H1 (cell line): ENCODE measurements around the gene RNF183. TPM values are rescaled to one million over a fixed set of nuclear protein-coding genes. Genes with fewer than 3 reads are reported as not detected.

ENCODE experiments used
- CTCF ChIA-PET: fragments of 300-600 bp; sonication (Branson Sonifier 250); formaldehyde crosslinking; loops from one replicate; lab custom pipeline; 2021; ENCODE audit not compliant: partially characterized antibody; lab: Charles Lee
- POLR2A ChIA-PET: fragments of 300-600 bp; sonication (Branson Sonifier 250); formaldehyde crosslinking; loops from one replicate; lab custom pipeline; 2021; ENCODE audit warnings: inconsistent platforms; ENCODE audit not compliant: partially characterized antibody; lab: Charles Lee
- DNase-seq, 2 experiments: peaks; one replicate each; pipeline versions ENCODE4 v3.0.0 to v3.0.0-alpha.2; 2010 to 2022; ENCODE audit warnings: low spot score in 2 of 2, low read depth in 1 of 2, mixed read lengths in 1 of 2
- FAIRE-seq: peaks from 2 replicates; lab custom pipeline; 2011; peaks lifted over from hg19 to GRCh38; lab: Jason Lieb, UNC
- H2AFZ ChIP-seq: 2 replicates; pipeline ENCODE4 v1.8.1; 2012; ENCODE audit warnings: low read length, inconsistent platforms
- H2AK5ac ChIP-seq: 2 replicates; pipeline ENCODE4 v1.6.1; 2013; ENCODE audit warnings: low read depth, low read length
- H2BK120ac ChIP-seq: replicated peaks from 2 replicates; pipeline ENCODE3; 2013; ENCODE audit warnings: low read depth, low read length, inconsistent platforms
- H2BK12ac ChIP-seq: 2 replicates; pipeline ENCODE4 v1.6.1; 2013; ENCODE audit warnings: low read depth, low read length
- H2BK15ac ChIP-seq: 2 replicates; pipeline ENCODE4 v1.6.1; 2013; ENCODE audit warnings: low read length
- H2BK20ac ChIP-seq: 2 replicates; pipeline ENCODE4 v1.6.1; 2013; ENCODE audit warnings: low read length
- H2BK5ac ChIP-seq: 2 replicates; pipeline ENCODE4 v1.6.1; 2013; ENCODE audit warnings: low read depth, low read length
- H3K14ac ChIP-seq: 2 replicates; pipeline ENCODE4 v1.6.1; 2013; ENCODE audit warnings: inconsistent platforms; ENCODE audit not compliant: insufficient read length
- H3K18ac ChIP-seq: 2 replicates; pipeline ENCODE4 v1.6.1; 2013; ENCODE audit warnings: low read length; ENCODE audit errors: extremely low read depth
- H3K23ac ChIP-seq: 2 replicates; pipeline ENCODE4 v1.6.1; 2013; ENCODE audit warnings: inconsistent platforms; ENCODE audit not compliant: insufficient read length
- H3K23me2 ChIP-seq: 2 replicates; pipeline ENCODE4 v1.6.1; 2013; ENCODE audit warnings: low read depth, low read length
- H3K27ac ChIP-seq: 2 replicates; pipeline ENCODE4 v1.6.1; 2011; ENCODE audit warnings: low read depth, low read length, inconsistent platforms
- H3K27me3 ChIP-seq, 4 experiments: replicated peaks in 1 of 4; 1 replicate in 1 of 4; 2 replicates in 3 of 4; pipeline versions ENCODE4 v1.6.1 to v1.8.1; 2011 to 2013; ENCODE audit warnings: low read length in 3 of 4, mild to moderate bottlenecking in 3 of 4, inconsistent platforms in 2 of 4, mixed read lengths in 2 of 4, moderate library complexity in 1 of 4; ENCODE audit not compliant: control insufficient read depth in 3 of 4, insufficient read depth in 3 of 4; ENCODE audit errors: extremely low read depth in 1 of 4
- H3K36me3 ChIP-seq, 4 experiments: 2 replicates each; pipeline versions ENCODE4 v1.6.1 to v1.8.1; 2011 to 2013; ENCODE audit warnings: mild to moderate bottlenecking in 4 of 4, low read length in 3 of 4, moderate library complexity in 2 of 4, control low read depth in 1 of 4, inconsistent platforms in 1 of 4; ENCODE audit not compliant: insufficient read depth in 4 of 4, control insufficient read depth in 2 of 4
- H3K4ac ChIP-seq: replicated peaks from 2 replicates; pipeline ENCODE3; 2013; ENCODE audit warnings: low read length, low read depth, mixed read lengths, inconsistent platforms; ENCODE audit not compliant: insufficient read length
- H3K4me1 ChIP-seq, 4 experiments: replicated peaks in 1 of 4; 1 replicate in 1 of 4; 2 replicates in 3 of 4; pipeline versions ENCODE4 v1.6.1 to v1.8.1; 2011 to 2013; ENCODE audit warnings: low read length in 3 of 4, inconsistent platforms in 2 of 4, mixed read lengths in 1 of 4; ENCODE audit not compliant: insufficient read depth in 4 of 4, control insufficient read depth in 3 of 4
- H3K4me2 ChIP-seq, 2 experiments: 2 replicates each; pipeline versions ENCODE4 v1.6.1 to v1.8.1; 2011 to 2013; ENCODE audit warnings: low read depth in 2 of 2, low read length in 2 of 2, control low read depth in 1 of 2, inconsistent platforms in 1 of 2, mild to moderate bottlenecking in 1 of 2; ENCODE audit not compliant: insufficient read depth in 1 of 2
- H3K4me3 ChIP-seq, 4 experiments: fragments of 200-600, 300-600 bp in 1 of 4; sonication (generic), shearing (Covaris generic), sonication (Bioruptor Twin) in 1 of 4; 2 replicates each; pipeline versions ENCODE4 v1.5.1 to v1.8.1; 2011 to 2016; ENCODE audit warnings: low read length in 4 of 4, low read depth in 3 of 4, control low read depth in 2 of 4, inconsistent platforms in 2 of 4, mild to moderate bottlenecking in 2 of 4, mixed read lengths in 1 of 4, moderate library complexity in 1 of 4; ENCODE audit not compliant: insufficient read depth in 2 of 4; ENCODE audit errors: extremely low read depth in 1 of 4
- H3K56ac ChIP-seq: replicated peaks from 2 replicates; pipeline ENCODE3; 2013; ENCODE audit warnings: low read depth, mild to moderate bottlenecking, mixed read lengths, low read length, inconsistent platforms; ENCODE audit not compliant: insufficient read length
- H3K79me1 ChIP-seq: 2 replicates; pipeline ENCODE4 v1.6.1; 2013; ENCODE audit warnings: low read depth, low read length, control low read depth
- H3K79me2 ChIP-seq, 2 experiments: 2 replicates each; pipeline versions ENCODE4 v1.6.1 to v1.8.1; 2012 to 2013; ENCODE audit warnings: low read length in 2 of 2, mild to moderate bottlenecking in 2 of 2, inconsistent platforms in 1 of 2; ENCODE audit not compliant: insufficient read depth in 2 of 2, control insufficient read depth in 1 of 2
- H3K9ac ChIP-seq, 4 experiments: replicated peaks in 1 of 4; 1 replicate in 1 of 4; 2 replicates in 3 of 4; pipeline versions ENCODE4 v1.6.1 to v1.8.1; 2011 to 2013; ENCODE audit warnings: low read depth in 3 of 4, low read length in 3 of 4, control low read depth in 2 of 4, mild to moderate bottlenecking in 2 of 4, moderate library complexity in 2 of 4, inconsistent platforms in 1 of 4; ENCODE audit errors: extremely low read depth in 1 of 4
- H3K9me3 ChIP-seq, 2 experiments: 2 replicates each; pipeline versions ENCODE4 v1.6.1 to v1.8.1; 2012 to 2013; ENCODE audit warnings: mild to moderate bottlenecking in 2 of 2, moderate library complexity in 2 of 2, control low read depth in 1 of 2, inconsistent platforms in 1 of 2, low read depth in 1 of 2, low read length in 1 of 2, mixed read lengths in 1 of 2; ENCODE audit not compliant: insufficient read depth in 2 of 2
- H4K20me1 ChIP-seq, 2 experiments: replicated peaks in 1 of 2; 2 replicates each; pipeline versions ENCODE3 to v1.8.1; 2011 to 2013; ENCODE audit warnings: inconsistent platforms in 2 of 2, low read length in 2 of 2, mild to moderate bottlenecking in 1 of 2; ENCODE audit not compliant: insufficient read depth in 2 of 2, control insufficient read depth in 1 of 2
- H4K5ac ChIP-seq: 2 replicates; pipeline ENCODE4 v1.6.1; 2013; ENCODE audit warnings: low read length, low read depth, mixed read lengths, inconsistent platforms; ENCODE audit not compliant: insufficient read length
- H4K8ac ChIP-seq: 2 replicates; pipeline ENCODE4 v1.8.0; 2013; ENCODE audit warnings: mild to moderate bottlenecking, moderate library complexity, low read length, inconsistent platforms; ENCODE audit not compliant: insufficient read depth; ENCODE audit errors: extremely low read depth
- H4K91ac ChIP-seq: replicated peaks from 2 replicates; pipeline ENCODE3; 2013; ENCODE audit warnings: low read length, mixed read lengths, inconsistent platforms; ENCODE audit not compliant: insufficient read length
- ATF2 ChIP-seq: IDR thresholded peaks from 2 replicates; pipeline ENCODE4 v1.6.1; 2012; ENCODE audit warnings: low read length, inconsistent platforms
- CHD2 ChIP-seq: IDR thresholded peaks from 2 replicates; pipeline ENCODE4 v1.6.1; 2012; ENCODE audit warnings: low read length, improper control_type of control experiment
- CTBP2 ChIP-seq: IDR thresholded peaks from 2 replicates; pipeline ENCODE4 v1.7.0; 2011; ENCODE audit warnings: borderline replicate concordance, mild to moderate bottlenecking, moderate library complexity, mixed read lengths, low read length; ENCODE audit not compliant: insufficient read depth, insufficient read length
- EP300 ChIP-seq, 2 experiments: IDR thresholded peaks; 1 replicate in 1 of 2; 2 replicates in 1 of 2; pipeline ENCODE4 v1.6.1; 2011 to 2012; ENCODE audit warnings: low read depth in 2 of 2, low read length in 2 of 2, mild to moderate bottlenecking in 2 of 2, borderline replicate concordance in 1 of 2, inconsistent platforms in 1 of 2, moderate library complexity in 1 of 2
- HDAC6 ChIP-seq: IDR thresholded peaks from one replicate; pipeline ENCODE4 v1.7.1; 2012; ENCODE audit warnings: low read depth, mild to moderate bottlenecking, inconsistent platforms, low read length, moderate library complexity
- PHF8 ChIP-seq: fragments of 200-600 bp; sonication (generic); conservative IDR thresholded peaks from 2 replicates; pipeline ENCODE4 v1.7.1; 2012; ENCODE audit warnings: low read depth, mild to moderate bottlenecking, inconsistent platforms, low read length, moderate library complexity
- RAD21 ChIP-seq, 2 experiments: IDR thresholded peaks in 1 of 2; conservative IDR thresholded peaks in 1 of 2; 2 replicates each; pipeline ENCODE4 v1.6.1; 2011; ENCODE audit warnings: low read depth in 2 of 2, low read length in 2 of 2, improper control_type of control experiment in 1 of 2, inconsistent platforms in 1 of 2, mild to moderate bottlenecking in 1 of 2, moderate library complexity in 1 of 2
- RXRA ChIP-seq: IDR thresholded peaks from 2 replicates; pipeline ENCODE4 v1.6.1; 2011; ENCODE audit warnings: low read depth, mild to moderate bottlenecking, low read length, moderate library complexity; ENCODE audit not compliant: insufficient read depth
- SIRT6 ChIP-seq: IDR thresholded peaks from one replicate; pipeline ENCODE4 v1.7.1; 2012; ENCODE audit warnings: low read length, inconsistent platforms
- SP2 ChIP-seq: IDR thresholded peaks from 2 replicates; pipeline ENCODE4 v1.6.1; 2012; ENCODE audit warnings: mild to moderate bottlenecking, low read length, inconsistent platforms
- TEAD4 ChIP-seq: IDR thresholded peaks from 2 replicates; pipeline ENCODE4 v1.6.1; 2012; ENCODE audit warnings: low read depth, low read length, inconsistent platforms, mixed read lengths
- WGBS, 2 experiments: shearing (Covaris generic) in 1 of 2; methylation state at CpG; one replicate each; pipeline versions ENCODE4 v1.1.6 to v1.1.7; 2013 to 2015; ENCODE audit warnings: low lambda C conversion rate in 2 of 2, mixed read lengths in 2 of 2, inconsistent platforms in 1 of 2, low coverage in 1 of 2, missing lambda C conversion rate in 1 of 2; ENCODE audit not compliant: insufficient replicate concordance in 2 of 2, insufficient coverage in 1 of 2, insufficient read length in 1 of 2; ENCODE audit errors: extremely low coverage in 1 of 2, missing lambda C conversion rate in 1 of 2; 5-methylcytosine and 5-hydroxymethylcytosine counted together
- polyA plus RNA-seq, 7 experiments: library from polyadenylated mRNA; depleted of rRNA in 3 of 7; stranded (reverse) in 5 of 7; unstranded in 2 of 7; fragments of >200 nt in 5 of 7; fragments of 200-250 nt in 2 of 7; gene quantifications; 1 replicate in 5 of 7; 2 replicates in 1 of 7; 4 replicates in 1 of 7; pipeline versions ENCODE4 v1.2.1 to v1.2.3, GENCODE V29; 2011 to 2013; ENCODE audit warnings: missing spikeins in 2 of 7, mixed read lengths in 2 of 7
- total RNA-seq: library from RNA; stranded (reverse); fragmentation: NEBNext Ultra II Directional; extraction: Animal tissue kit (Norgen Biotek cat#: 25700); gene quantifications from 2 replicates; pipeline ENCODE4 v1.2.1, GENCODE V29; 2021

RNF183 gene
- total and polyA plus RNA-seq, 2 of the 8 experiments (the other 6 are each of a cell fraction or from before 2014, with no cell fraction given), result 0.15 TPM; not detected in 1

- Histone ChIP-seq H3K4ac (no peak overlapping the region), H3K23me2 (no peaks in the 10 kb centered on the region), H3K4me3 (no peak overlapping the region), H3K4me2 (no peak overlapping the region), H2AK5ac (no peak overlapping the region), H2AFZ (no peak overlapping the region), H3K9me3 (no peaks in the 10 kb centered on the region), H4K20me1 (no peaks in the 10 kb centered on the region), H4K8ac (no peak overlapping the region), H4K5ac (no peak overlapping the region), H3K14ac (no peak overlapping the region), H3K4me1 (0 out of 7 replicates have a peak, but pooled peaks cover 0 to 1% (median 0%) of the 10 kb centered on the region in 4 experiments), H3K36me3 (no peaks in the 10 kb centered on the region), H3K79me1 (no peaks in the 10 kb centered on the region), H2BK5ac (no peak overlapping the region), H3K9ac (no peak overlapping the region), H2BK15ac (no peak overlapping the region), H3K23ac (no peak overlapping the region), H3K79me2 (no peaks in the 10 kb centered on the region), H4K91ac (no peak overlapping the region), H3K27me3 (no peaks in the 10 kb centered on the region; a peak in 1 of 7 replicates), H2BK12ac (no peak overlapping the region), H3K27ac (no peak overlapping the region), H3K56ac (no peak overlapping the region), H2BK120ac (no peak overlapping the region), H2BK20ac (no peak overlapping the region), H3K18ac (no peak overlapping the region)
- ChIA-PET CTCF (interaction anchor here (1.1 to 1.7 kb wide), 4 partner anchors 12 to 102 kb away, joined by 3 to 19 read pairs (median 3); no protein-coding TSS in a partner anchor), POLR2A (no interaction called here)
- no peak for DNase-seq
- WGBS, 2 experiments, result 84% methylated on average over 8 of the region's 8 CpGs; no CpG with 5 or more reads in 1 of the 2 experiments
- FAIRE-seq, result no peak
- TF ChIP-seq CHD2 (no peak), PHF8 (no peak), RAD21 (IDR thresholded peaks at IDR 0.05 in 1 of 2, conservative IDR thresholded peaks at IDR 0.05 in 1 of 2; ENCODE audit: low read depth in 2 of 2, low read length in 2 of 2) (no peak), ATF2 (no peak), CTBP2 (no peak), HDAC6 (no peak), SIRT6 (no peak), RXRA (no peak), EP300 (IDR thresholded peaks at IDR 0.05; ENCODE audit: borderline replicate concordance in 1 of 2, low read depth in 2 of 2, low read length in 2 of 2) (no peak), TEAD4 (no peak), SP2 (no peak)
Measured at GRCh38 chr9:113307396-113307975, 4.3 kb upstream of the RNF183 start.
